Measurements from ENCODE around the gene VSTM2L.
"Not testable (repeated sequence)": the region's sequence is repeated elsewhere in the genome, so short reads cannot be mapped to it uniquely, and the experiment has no call there.

Gene VSTM2L

GRCh38 chr20:37939701-37940560 is 37.0 kb downstream of the VSTM2L start:
- DNase-seq: no peak

GRCh38 chr20:37940858-37941257 is 37.9 kb downstream of the VSTM2L start:
- no peak for DNase-seq

- DNase-seq: no peak
These were observed 38.4 kb downstream of the VSTM2L start for GRCh38 chr20:37941332-37941731.

GRCh38 chr20:37941992-37942391 is 39.1 kb downstream of the VSTM2L start:
- DNase-seq: no peak

GRCh38 chr20:37943033-37943432 is 40.1 kb downstream of the VSTM2L start:
- no peak for DNase-seq

GRCh38 chr20:37943501-37944455 is 40.9 kb downstream of the VSTM2L start:
- no peak for DNase-seq

- no peak for DNase-seq
These were observed 41.6 kb downstream of the VSTM2L start for GRCh38 chr20:37944456-37944981.

- no peak for DNase-seq
These were observed 42.2 kb downstream of the VSTM2L start for GRCh38 chr20:37945091-37945547.

GRCh38 chr20:37946946-37947345 is 44.0 kb downstream of the VSTM2L start:
- no peak for DNase-seq

- no peak for DNase-seq
These were observed 45.0 kb downstream of the VSTM2L start for GRCh38 chr20:37947943-37948342.

GRCh38 chr20:37948956-37949355 is 46.0 kb downstream of the VSTM2L start:
- no peak for DNase-seq

- DNase-seq: no peak
These were observed 51.3 kb downstream of the VSTM2L start for GRCh38 chr20:37954190-37954589.

GRCh38 chr20:37954626-37955025 is 51.7 kb downstream of the VSTM2L start:
- DNase-seq: no peak

- no peak for DNase-seq
These were observed 52.6 kb downstream of the VSTM2L start for GRCh38 chr20:37955511-37955910.

- no peak for DNase-seq
These were observed 53.2 kb downstream of the VSTM2L start for GRCh38 chr20:37956107-37956585.

- no peak for DNase-seq
These were observed 56.1 kb downstream of the VSTM2L start for GRCh38 chr20:37958856-37959520.

GRCh38 chr20:37961066-37961465 is 58.1 kb downstream of the VSTM2L start:
- no peak for DNase-seq

- not testable (repeated sequence) for DNase-seq
These were observed 60.6 kb downstream of the VSTM2L start for GRCh38 chr20:37963483-37963882.

GRCh38 chr20:37968841-37969401 is 66.0 kb downstream of the VSTM2L start:
- no peak for DNase-seq

- no peak for DNase-seq
These were observed 67.3 kb downstream of the VSTM2L start for GRCh38 chr20:37969949-37970855.

- no peak for DNase-seq
These were observed 67.9 kb downstream of the VSTM2L start for GRCh38 chr20:37970856-37971245.

All from activated CD4-positive, alpha-beta T cell treated with anti-CD3 and anti-CD28 coated beads, Interleukin-10, Interleukin-2, amounts not matched to agents 100 ng/mL and 50 ng/mL, durations not matched to agents 16 hours and 8 hours (primary cell).